PFSK-1 (cell line): Measurements from ENCODE around the gene CASZ1.

ENCODE experiments used
- FOXP2 ChIP-seq: optimal IDR thresholded peaks from 2 replicates; pipeline ENCODE3; 2011; ENCODE audit warnings: borderline replicate concordance, control low read depth, inconsistent platforms; ENCODE audit not compliant: insufficient read depth; ENCODE audit errors: extremely low read length, extremely low read depth
- POLR2AphosphoS5 ChIP-seq: IDR thresholded peaks from 2 replicates; pipeline ENCODE4 v1.6.1; 2012; ENCODE audit warnings: low read depth, mild to moderate bottlenecking, control low read depth, low read length, moderate library complexity
- SIN3A ChIP-seq: IDR thresholded peaks from 2 replicates; pipeline ENCODE4 v1.6.1; 2012; ENCODE audit warnings: mild to moderate bottlenecking, low read length, moderate library complexity, borderline replicate concordance; ENCODE audit not compliant: insufficient read depth
- TAF1 ChIP-seq: IDR thresholded peaks from 2 replicates; pipeline ENCODE4 v1.6.1; 2012; ENCODE audit warnings: low read length, control low read depth, borderline replicate concordance; ENCODE audit not compliant: insufficient read depth
- TF ChIP-seq, protein P1 (sequence below), 2 experiments: IDR thresholded peaks; 2 replicates each; pipeline versions ENCODE4 v1.6.1 to v1.8.0; 2011 to 2012; ENCODE audit warnings: low read depth in 2 of 2, low read length in 2 of 2, control low read depth in 1 of 2, inconsistent platforms in 1 of 2, mild to moderate bottlenecking in 1 of 2, moderate library complexity in 1 of 2; ENCODE audit not compliant: insufficient read depth in 1 of 2

CASZ1 gene

DNA sequence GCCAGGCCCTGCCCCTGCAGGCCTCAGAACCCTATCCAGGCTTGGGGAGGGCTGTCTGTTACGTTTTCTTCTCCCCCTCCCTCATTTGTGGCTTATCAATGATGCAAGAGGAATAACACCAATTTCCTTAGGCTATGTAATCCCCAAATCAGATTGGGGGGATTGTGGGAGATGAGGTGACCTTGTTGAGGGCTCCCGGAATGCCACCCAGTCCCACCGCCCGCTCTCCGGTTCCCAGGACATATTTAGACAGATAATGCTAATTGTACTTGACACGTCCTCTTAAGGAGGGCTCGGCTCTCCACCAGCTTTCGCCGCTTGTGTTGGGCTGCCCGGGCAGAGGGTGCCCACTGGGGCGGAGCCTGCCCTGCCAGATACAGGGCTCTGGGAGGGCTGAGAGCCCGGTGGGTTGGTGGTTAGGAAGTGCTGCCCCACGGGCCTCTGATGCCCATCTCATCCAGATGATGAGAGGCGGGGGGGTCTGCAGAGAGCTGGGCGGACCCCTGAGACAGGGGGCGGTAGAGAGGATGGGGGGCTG is 90.0 kb downstream of the CASZ1 start:
- TF ChIP-seq POLR2AphosphoS5 (no peak), SIN3A (no peak), FOXP2 (no peak), TAF1 (no peak)
- TF ChIP-seq, protein P1, sequence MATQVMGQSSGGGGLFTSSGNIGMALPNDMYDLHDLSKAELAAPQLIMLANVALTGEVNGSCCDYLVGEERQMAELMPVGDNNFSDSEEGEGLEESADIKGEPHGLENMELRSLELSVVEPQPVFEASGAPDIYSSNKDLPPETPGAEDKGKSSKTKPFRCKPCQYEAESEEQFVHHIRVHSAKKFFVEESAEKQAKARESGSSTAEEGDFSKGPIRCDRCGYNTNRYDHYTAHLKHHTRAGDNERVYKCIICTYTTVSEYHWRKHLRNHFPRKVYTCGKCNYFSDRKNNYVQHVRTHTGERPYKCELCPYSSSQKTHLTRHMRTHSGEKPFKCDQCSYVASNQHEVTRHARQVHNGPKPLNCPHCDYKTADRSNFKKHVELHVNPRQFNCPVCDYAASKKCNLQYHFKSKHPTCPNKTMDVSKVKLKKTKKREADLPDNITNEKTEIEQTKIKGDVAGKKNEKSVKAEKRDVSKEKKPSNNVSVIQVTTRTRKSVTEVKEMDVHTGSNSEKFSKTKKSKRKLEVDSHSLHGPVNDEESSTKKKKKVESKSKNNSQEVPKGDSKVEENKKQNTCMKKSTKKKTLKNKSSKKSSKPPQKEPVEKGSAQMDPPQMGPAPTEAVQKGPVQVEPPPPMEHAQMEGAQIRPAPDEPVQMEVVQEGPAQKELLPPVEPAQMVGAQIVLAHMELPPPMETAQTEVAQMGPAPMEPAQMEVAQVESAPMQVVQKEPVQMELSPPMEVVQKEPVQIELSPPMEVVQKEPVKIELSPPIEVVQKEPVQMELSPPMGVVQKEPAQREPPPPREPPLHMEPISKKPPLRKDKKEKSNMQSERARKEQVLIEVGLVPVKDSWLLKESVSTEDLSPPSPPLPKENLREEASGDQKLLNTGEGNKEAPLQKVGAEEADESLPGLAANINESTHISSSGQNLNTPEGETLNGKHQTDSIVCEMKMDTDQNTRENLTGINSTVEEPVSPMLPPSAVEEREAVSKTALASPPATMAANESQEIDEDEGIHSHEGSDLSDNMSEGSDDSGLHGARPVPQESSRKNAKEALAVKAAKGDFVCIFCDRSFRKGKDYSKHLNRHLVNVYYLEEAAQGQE (IDR thresholded peaks at IDR 0.05; ENCODE audit: insufficient read depth in 1 of 2, low read depth in 2 of 2, low read length in 2 of 2): no peak

DNA sequence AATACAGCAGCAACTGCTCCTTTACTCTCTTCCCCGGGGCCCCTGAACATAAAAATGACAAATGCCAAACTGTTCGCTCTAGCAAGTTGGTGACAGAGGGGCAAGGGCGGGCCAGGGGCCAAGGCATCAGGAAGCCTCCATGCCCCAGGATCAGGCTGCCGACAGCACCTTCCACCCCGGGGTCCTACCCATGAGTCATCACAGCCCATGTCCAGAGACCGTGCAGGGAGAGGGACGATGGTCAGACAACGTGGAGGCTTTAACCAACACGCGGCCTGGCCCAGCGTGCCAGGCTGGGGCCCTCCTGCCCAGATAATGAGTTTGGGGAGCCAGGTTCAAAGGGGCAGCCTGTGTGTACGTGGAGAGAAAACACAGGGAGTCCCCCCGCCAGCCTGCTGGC is 90.5 kb downstream of the CASZ1 start:
- TF ChIP-seq TAF1: no peak
- TF ChIP-seq, protein P1 (IDR thresholded peaks at IDR 0.05; ENCODE audit: insufficient read depth in 1 of 2, low read depth in 2 of 2, low read length in 2 of 2): no peak
- TF ChIP-seq POLR2AphosphoS5: no peak
- TF ChIP-seq FOXP2: no peak
- TF ChIP-seq SIN3A: no peak

DNA sequence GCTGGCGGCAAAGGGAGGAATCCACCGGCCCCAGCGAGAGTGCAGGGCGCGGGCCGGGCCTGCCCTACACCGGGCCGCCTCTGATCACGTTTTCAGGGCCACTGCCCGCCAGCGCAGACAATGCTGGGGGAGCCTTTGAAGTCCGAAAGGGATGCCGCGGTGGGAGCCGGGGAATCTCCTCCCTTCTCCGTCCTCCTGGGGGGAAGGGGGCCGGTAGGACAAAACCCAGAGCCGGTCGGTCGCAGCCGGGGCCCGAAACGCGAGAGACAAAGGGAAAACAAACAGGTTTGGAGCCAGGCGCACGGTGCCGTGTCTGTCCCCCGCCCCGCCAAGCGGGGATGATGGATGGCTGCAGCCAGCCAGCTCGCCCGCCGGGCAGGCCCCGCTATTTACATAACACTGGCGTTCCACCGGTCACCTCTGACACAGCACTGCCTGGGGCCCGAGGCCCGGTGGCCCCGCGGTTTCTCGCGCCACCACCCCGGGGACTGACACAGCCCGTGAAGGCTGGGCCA is 92.0 kb downstream of the CASZ1 start:
- no peak for TF ChIP-seq SIN3A
- TF ChIP-seq, protein P1 (IDR thresholded peaks at IDR 0.05; ENCODE audit: insufficient read depth in 1 of 2, low read depth in 2 of 2, low read length in 2 of 2): no peak
- no peak for TF ChIP-seq POLR2AphosphoS5
- no peak for TF ChIP-seq TAF1
- TF ChIP-seq FOXP2: no peak

DNA sequence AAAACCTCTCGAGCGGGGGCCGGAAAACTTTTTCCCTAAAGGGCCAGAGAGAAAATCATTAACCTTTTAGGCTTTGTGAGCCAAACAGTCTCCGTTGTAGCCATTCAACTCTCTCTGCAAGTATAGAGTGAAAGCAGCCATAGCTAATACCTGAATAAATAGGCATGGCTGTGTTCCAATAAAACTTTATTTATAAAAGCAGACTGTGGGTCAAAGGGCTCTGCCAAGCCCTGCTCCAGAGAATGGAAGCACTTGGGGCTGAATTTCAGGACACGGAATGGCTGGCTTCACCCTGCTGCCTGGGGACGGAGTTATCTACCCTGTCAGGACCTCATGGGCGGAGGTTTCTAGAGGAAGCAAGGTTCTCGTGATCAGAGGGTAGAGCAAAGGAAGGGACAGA is 92.7 kb downstream of the CASZ1 start:
- TF ChIP-seq TAF1: no peak
- TF ChIP-seq, protein P1 (IDR thresholded peaks at IDR 0.05; ENCODE audit: insufficient read depth in 1 of 2, low read depth in 2 of 2, low read length in 2 of 2): no peak
- no peak for TF ChIP-seq FOXP2
- TF ChIP-seq SIN3A: no peak
- no peak for TF ChIP-seq POLR2AphosphoS5

DNA sequence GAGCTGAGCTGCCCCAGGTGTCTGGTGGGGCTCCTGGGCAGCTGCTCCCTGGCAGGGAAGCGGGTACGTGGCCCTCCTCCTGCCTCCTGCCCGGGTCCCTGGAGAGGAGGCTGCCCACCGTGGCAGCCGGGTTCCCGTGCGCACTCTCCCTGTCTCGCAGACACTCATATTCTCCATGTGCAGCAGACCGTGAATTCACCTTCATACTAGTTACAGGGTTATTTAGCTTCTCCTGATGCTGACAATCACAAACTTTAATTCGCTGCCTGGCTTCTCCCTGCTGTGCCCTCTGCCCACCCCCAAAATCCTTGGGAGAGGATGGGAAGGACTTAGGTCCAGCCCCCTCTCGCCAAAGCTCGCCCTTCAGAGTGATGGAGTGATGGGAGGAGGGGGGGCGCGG is 95.3 kb downstream of the CASZ1 start:
- TF ChIP-seq SIN3A: no peak
- TF ChIP-seq, protein P1 (IDR thresholded peaks at IDR 0.05; ENCODE audit: insufficient read depth in 1 of 2, low read depth in 2 of 2, low read length in 2 of 2): no peak
- TF ChIP-seq FOXP2: no peak
- TF ChIP-seq TAF1: no peak
- TF ChIP-seq POLR2AphosphoS5: no peak
